Stomach (tissue), 4 donors: ENCODE data around the gene NPEPPS.
"Not testable (repeated sequence)": the region's sequence is repeated elsewhere in the genome, so short reads cannot be mapped to it uniquely, and the experiment has no call there.

Source experiments
- POLR2A ChIP-seq, 4 donors: fragments of 450-650 bp; IDR thresholded peaks; one replicate each; pipeline ENCODE4 v1.6.1; 2016; ENCODE audit warnings: antibody characterized with exemption in 4 of 4, control low read depth in 2 of 4, mild to moderate bottlenecking in 1 of 4, moderate library complexity in 1 of 4
- TF ChIP-seq, protein P1 (sequence below), 7 experiments: fragments of 450-650 bp in 4 of 7; fragments of 200-600 bp in 3 of 7; sonication (generic) in 3 of 7; IDR thresholded peaks; one replicate each; pipeline ENCODE4 v1.5.1; 2016 to 2019; ENCODE audit warnings: antibody characterized with exemption in 7 of 7, control low read depth in 2 of 7, mild to moderate bottlenecking in 1 of 7

- TF ChIP-seq, protein P1, sequence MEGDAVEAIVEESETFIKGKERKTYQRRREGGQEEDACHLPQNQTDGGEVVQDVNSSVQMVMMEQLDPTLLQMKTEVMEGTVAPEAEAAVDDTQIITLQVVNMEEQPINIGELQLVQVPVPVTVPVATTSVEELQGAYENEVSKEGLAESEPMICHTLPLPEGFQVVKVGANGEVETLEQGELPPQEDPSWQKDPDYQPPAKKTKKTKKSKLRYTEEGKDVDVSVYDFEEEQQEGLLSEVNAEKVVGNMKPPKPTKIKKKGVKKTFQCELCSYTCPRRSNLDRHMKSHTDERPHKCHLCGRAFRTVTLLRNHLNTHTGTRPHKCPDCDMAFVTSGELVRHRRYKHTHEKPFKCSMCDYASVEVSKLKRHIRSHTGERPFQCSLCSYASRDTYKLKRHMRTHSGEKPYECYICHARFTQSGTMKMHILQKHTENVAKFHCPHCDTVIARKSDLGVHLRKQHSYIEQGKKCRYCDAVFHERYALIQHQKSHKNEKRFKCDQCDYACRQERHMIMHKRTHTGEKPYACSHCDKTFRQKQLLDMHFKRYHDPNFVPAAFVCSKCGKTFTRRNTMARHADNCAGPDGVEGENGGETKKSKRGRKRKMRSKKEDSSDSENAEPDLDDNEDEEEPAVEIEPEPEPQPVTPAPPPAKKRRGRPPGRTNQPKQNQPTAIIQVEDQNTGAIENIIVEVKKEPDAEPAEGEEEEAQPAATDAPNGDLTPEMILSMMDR (IDR thresholded peaks at IDR 0.05): peak in 4 of 7 experiments; percentile 23 to 50 (median 36)
- not testable (repeated sequence) for TF ChIP-seq POLR2A (IDR thresholded peaks at IDR 0.05)
Measured at GRCh38 chr17:47500620-47501019, 30.3 kb upstream of the NPEPPS start.
